IMR-90 (cell line): ENCODE measurements around the gene SYNM. TPM values are rescaled to one million over a fixed set of nuclear protein-coding genes. Genes with fewer than 3 reads are reported as not detected.

Source experiments
- ATAC-seq: fragments of 200-7000 bp; cut with Tn5 transposase; 2 replicates; pipeline ENCODE4 v1.9.1; 2020; ENCODE audit warnings: low read depth, mild to moderate bottlenecking, moderate library complexity
- Bru-seq: library from RNA; stranded (reverse); fragments of 400-500 nt; gene quantifications from one replicate; lab custom pipeline; 2021; lab: Mats Ljungman, UMichigan
- BruChase-seq, 2 experiments: library from RNA; stranded (reverse); fragments of 400-500 nt; gene quantifications; one replicate each; lab custom pipeline; 2021; lab: Mats Ljungman, UMichigan
- BruUV-seq: library from RNA; stranded (reverse); fragments of 400-500 nt; replicated peaks from 2 replicates; lab custom pipeline; 2021; lab: Mats Ljungman, UMichigan
- CTCF ChIA-PET: fragments of 300-600 bp; formaldehyde crosslinking; extraction: SDS; loops from one replicate; lab custom pipeline; 2021; ENCODE audit warnings: antibody characterized with exemption; lab: Yijun Ruan, JAX
- POLR2A ChIA-PET: fragments of 300-600 bp; sonication (Branson Sonifier 250); formaldehyde crosslinking; loops from one replicate; lab custom pipeline; 2022; ENCODE audit warnings: antibody characterized with exemption; ENCODE audit not compliant: unreplicated experiment; lab: Charles Lee
- DNase-seq: peaks from one replicate; pipeline ENCODE4 v3.0.0; 2013
- H2AFZ ChIP-seq: replicated peaks from 2 replicates; pipeline ENCODE3; 2013; ENCODE audit warnings: low read length, mild to moderate bottlenecking; ENCODE audit not compliant: poor library complexity
- H2AK5ac ChIP-seq: 2 replicates; pipeline ENCODE4 v1.6.1; 2013; ENCODE audit warnings: low read depth, low read length, inconsistent platforms
- H2AK9ac ChIP-seq: replicated peaks from 2 replicates; pipeline ENCODE3; 2013; ENCODE audit warnings: mild to moderate bottlenecking, low read depth, low read length, moderate library complexity; ENCODE audit not compliant: poor library complexity
- H2BK120ac ChIP-seq: 2 replicates; pipeline ENCODE4 v1.6.1; 2013; ENCODE audit warnings: low read depth, low read length, inconsistent platforms
- H2BK15ac ChIP-seq: 3 replicates; pipeline ENCODE4 v1.6.1; 2013; ENCODE audit warnings: low read depth, low read length, inconsistent platforms
- H2BK20ac ChIP-seq: 2 replicates; pipeline ENCODE4 v1.6.1; 2013; ENCODE audit warnings: low read depth, mild to moderate bottlenecking, inconsistent platforms, low read length, moderate library complexity
- H2BK5ac ChIP-seq: 2 replicates; pipeline ENCODE4 v1.6.1; 2013; ENCODE audit warnings: mild to moderate bottlenecking, low read depth, low read length, inconsistent platforms; ENCODE audit not compliant: poor library complexity, severe bottlenecking
- H3K14ac ChIP-seq: replicated peaks from 2 replicates; pipeline ENCODE4 v1.6.1; 2013; ENCODE audit warnings: low read depth, low read length, inconsistent platforms
- H3K18ac ChIP-seq: 2 replicates; pipeline ENCODE4 v1.6.1; 2013; ENCODE audit warnings: low read depth, low read length, control low read depth
- H3K23ac ChIP-seq: 2 replicates; pipeline ENCODE4 v1.6.1; 2013; ENCODE audit warnings: low read depth, low read length, inconsistent platforms
- H3K27ac ChIP-seq: 2 replicates; pipeline ENCODE4 v1.5.1; 2013; ENCODE audit warnings: mild to moderate bottlenecking, control low read depth, low read length; ENCODE audit not compliant: insufficient read depth
- H3K27me3 ChIP-seq: 2 replicates; pipeline ENCODE4 v1.6.1; 2013; ENCODE audit warnings: low read length; ENCODE audit not compliant: control insufficient read depth, insufficient read depth
- H3K36me3 ChIP-seq: 2 replicates; pipeline ENCODE4 v1.6.1; 2013; ENCODE audit warnings: low read length, mixed read lengths; ENCODE audit not compliant: control insufficient read depth, insufficient read depth
- H3K4ac ChIP-seq: 2 replicates; pipeline ENCODE4 v1.6.1; 2013; ENCODE audit warnings: low read depth, low read length, inconsistent platforms
- H3K4me1 ChIP-seq: 2 replicates; pipeline ENCODE4 v1.6.1; 2013; ENCODE audit warnings: low read length, mixed read lengths; ENCODE audit not compliant: control insufficient read depth, insufficient read depth
- H3K4me2 ChIP-seq: 2 replicates; pipeline ENCODE4 v1.6.1; 2013; ENCODE audit warnings: low read depth, mild to moderate bottlenecking, control low read depth, low read length, moderate library complexity
- H3K4me3 ChIP-seq: 2 replicates; pipeline ENCODE4 v1.5.1; 2013; ENCODE audit warnings: low read depth, mild to moderate bottlenecking, control low read depth, low read length, moderate library complexity; ENCODE audit not compliant: insufficient read depth
- H3K56ac ChIP-seq: 2 replicates; pipeline ENCODE4 v1.6.1; 2013; ENCODE audit warnings: low read length, inconsistent platforms; ENCODE audit not compliant: insufficient read depth; ENCODE audit errors: extremely low read depth
- H3K79me1 ChIP-seq, 2 experiments: 2 replicates each; pipeline ENCODE4 v1.6.1; 2013; ENCODE audit warnings: low read length in 2 of 2, inconsistent platforms in 1 of 2, low read depth in 1 of 2
- H3K9ac ChIP-seq: 2 replicates; pipeline ENCODE4 v1.6.1; 2013; ENCODE audit warnings: low read depth, low read length, control low read depth
- H3K9me1 ChIP-seq: 2 replicates; pipeline ENCODE4 v1.6.1; 2013; ENCODE audit warnings: low read length, inconsistent platforms; ENCODE audit not compliant: insufficient read depth
- H3K9me3 ChIP-seq: 2 replicates; pipeline ENCODE4 v1.6.1; 2013; ENCODE audit warnings: low read length; ENCODE audit not compliant: control insufficient read depth, insufficient read depth
- H4K20me1 ChIP-seq: 2 replicates; pipeline ENCODE4 v1.6.1; 2013; ENCODE audit warnings: low read length, inconsistent platforms; ENCODE audit not compliant: insufficient read depth
- H4K5ac ChIP-seq: 2 replicates; pipeline ENCODE4 v1.6.1; 2013; ENCODE audit warnings: mild to moderate bottlenecking, low read depth, low read length, control low read depth
- H4K8ac ChIP-seq, 2 experiments: 2 replicates each; pipeline ENCODE4 v1.6.1; 2013; ENCODE audit warnings: low read depth in 2 of 2, low read length in 2 of 2, control low read depth in 1 of 2, inconsistent platforms in 1 of 2
- H4K91ac ChIP-seq: 2 replicates; pipeline ENCODE4 v1.6.1; 2013; ENCODE audit warnings: low read depth, low read length, inconsistent platforms; ENCODE audit not compliant: insufficient read depth
- CEBPB ChIP-seq: IDR thresholded peaks from 2 replicates; pipeline ENCODE4 v1.6.1; 2012; ENCODE audit warnings: low read depth, low read length, improper control_type of control experiment
- MAZ ChIP-seq: IDR thresholded peaks from 2 replicates; pipeline ENCODE4 v1.6.1; 2012; ENCODE audit warnings: low read depth, mild to moderate bottlenecking, low read length, improper control_type of control experiment, moderate library complexity, borderline replicate concordance
- NFE2L2 ChIP-seq: fragments of 150-350 bp; IDR thresholded peaks from 2 replicates; pipeline ENCODE4 v1.6.1; 2016; ENCODE audit warnings: low read depth, mild to moderate bottlenecking, low read length
- POLR2A ChIP-seq: IDR thresholded peaks from 2 replicates; pipeline ENCODE4 v1.6.1; 2012; ENCODE audit warnings: mild to moderate bottlenecking, low read depth, low read length
- RAD21 ChIP-seq: IDR thresholded peaks from 2 replicates; pipeline ENCODE4 v1.6.1; 2012; ENCODE audit warnings: low read length, improper control_type of control experiment
- RCOR1 ChIP-seq: IDR thresholded peaks from 2 replicates; pipeline ENCODE4 v1.6.1; 2012; ENCODE audit warnings: mild to moderate bottlenecking, low read length, improper control_type of control experiment; ENCODE audit not compliant: insufficient replicate concordance
- RFX5 ChIP-seq: IDR thresholded peaks from 2 replicates; pipeline ENCODE4 v1.8.0; 2012; ENCODE audit warnings: low read depth, mild to moderate bottlenecking, low read length, moderate library complexity
- WGBS, 2 experiments: methylation state at CpG; one replicate each; pipeline versions ENCODE4 v1.1.5 to v1.1.7; 2013; ENCODE audit warnings: missing lambda C conversion rate in 2 of 2; ENCODE audit not compliant: insufficient read length in 1 of 2; ENCODE audit errors: extremely low coverage in 2 of 2; 5-methylcytosine and 5-hydroxymethylcytosine counted together
- dilution Hi-C: fragments of 300-500 bp; cut with HindIII; formaldehyde crosslinking; loops from one replicate; pipeline ENCODE4 v1.14.3; 2018; ENCODE audit warnings: low sequenced_read_pairs; ENCODE audit not compliant: unreplicated experiment
- in situ Hi-C: fragments of 300-500 bp; cut with MboI; formaldehyde crosslinking; loops from 3 replicates; pipeline ENCODE4 v1.14.3; 2019; ENCODE audit warnings: low sequenced_read_pairs, inconsistent platforms, mixed read lengths
- intact Hi-C: fragments of 100-400 bp; cut with micrococcal nuclease; formaldehyde crosslinking; loops from 2 replicates; pipeline ENCODE4 v1.10.0; 2022
- long read RNA-seq: library from polyadenylated mRNA; unstranded; transcript quantifications from one replicate; pipeline ENCODE4 v2.0.0, GENCODE V29; 2021; ENCODE audit not compliant: unreplicated experiment
- polyA plus RNA-seq, 3 experiments: library from polyadenylated mRNA; depleted of rRNA; stranded (reverse); fragments of >200 nt; gene quantifications; 2 replicates each; pipeline ENCODE4 v1.2.3, GENCODE V29; 2012; ENCODE audit warnings: low replicate concordance in 1 of 3
- total RNA-seq: library from RNA; depleted of rRNA; stranded (reverse); fragments of >200 nt; gene quantifications from 2 replicates; pipeline ENCODE4 v1.2.3, GENCODE V29; 2012; rRNA removed
- TF ChIP-seq, protein P1 (sequence below): fragments of 150-350 bp; IDR thresholded peaks from 2 replicates; pipeline ENCODE4 v1.6.1; 2017; ENCODE audit warnings: mild to moderate bottlenecking, antibody characterized with exemption, low read length, low read depth

The SYNM gene, protein sequence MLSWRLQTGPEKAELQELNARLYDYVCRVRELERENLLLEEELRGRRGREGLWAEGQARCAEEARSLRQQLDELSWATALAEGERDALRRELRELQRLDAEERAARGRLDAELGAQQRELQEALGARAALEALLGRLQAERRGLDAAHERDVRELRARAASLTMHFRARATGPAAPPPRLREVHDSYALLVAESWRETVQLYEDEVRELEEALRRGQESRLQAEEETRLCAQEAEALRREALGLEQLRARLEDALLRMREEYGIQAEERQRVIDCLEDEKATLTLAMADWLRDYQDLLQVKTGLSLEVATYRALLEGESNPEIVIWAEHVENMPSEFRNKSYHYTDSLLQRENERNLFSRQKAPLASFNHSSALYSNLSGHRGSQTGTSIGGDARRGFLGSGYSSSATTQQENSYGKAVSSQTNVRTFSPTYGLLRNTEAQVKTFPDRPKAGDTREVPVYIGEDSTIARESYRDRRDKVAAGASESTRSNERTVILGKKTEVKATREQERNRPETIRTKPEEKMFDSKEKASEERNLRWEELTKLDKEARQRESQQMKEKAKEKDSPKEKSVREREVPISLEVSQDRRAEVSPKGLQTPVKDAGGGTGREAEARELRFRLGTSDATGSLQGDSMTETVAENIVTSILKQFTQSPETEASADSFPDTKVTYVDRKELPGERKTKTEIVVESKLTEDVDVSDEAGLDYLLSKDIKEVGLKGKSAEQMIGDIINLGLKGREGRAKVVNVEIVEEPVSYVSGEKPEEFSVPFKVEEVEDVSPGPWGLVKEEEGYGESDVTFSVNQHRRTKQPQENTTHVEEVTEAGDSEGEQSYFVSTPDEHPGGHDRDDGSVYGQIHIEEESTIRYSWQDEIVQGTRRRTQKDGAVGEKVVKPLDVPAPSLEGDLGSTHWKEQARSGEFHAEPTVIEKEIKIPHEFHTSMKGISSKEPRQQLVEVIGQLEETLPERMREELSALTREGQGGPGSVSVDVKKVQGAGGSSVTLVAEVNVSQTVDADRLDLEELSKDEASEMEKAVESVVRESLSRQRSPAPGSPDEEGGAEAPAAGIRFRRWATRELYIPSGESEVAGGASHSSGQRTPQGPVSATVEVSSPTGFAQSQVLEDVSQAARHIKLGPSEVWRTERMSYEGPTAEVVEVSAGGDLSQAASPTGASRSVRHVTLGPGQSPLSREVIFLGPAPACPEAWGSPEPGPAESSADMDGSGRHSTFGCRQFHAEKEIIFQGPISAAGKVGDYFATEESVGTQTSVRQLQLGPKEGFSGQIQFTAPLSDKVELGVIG (N-terminal part only)
- total RNA-seq = 3.4 and 5.0 TPM in 2 replicates
- 1.9 and 2.1 TPM in 2 replicates for polyA plus RNA-seq (2012; rRNA removed)
- 0.81 and 0.86 TPM in 2 replicates for polyA plus RNA-seq (2012; cell fraction: cytosol; rRNA removed)
- polyA plus RNA-seq (2012; cell fraction: nucleus; rRNA removed; ENCODE audit: low replicate concordance) = 3.0 and 8.1 TPM in 2 replicates
- Bru-seq, nascent RNA = percentile 45 among the genes with signal in this experiment
- BruChase-seq, experiment 1, labeled RNA remaining after a 6-hour chase = percentile 37 among the genes with signal in this experiment
- percentile 43 among the genes with signal in this experiment for BruChase-seq, experiment 2, labeled RNA remaining after a 2-hour chase
- long read RNA-seq, full-length matches to known transcripts = 2 of 2 reads
- long read RNA-seq, partial matches to known transcripts = 0 of 2 reads
- long read RNA-seq, other reads (novel, unspliced or antisense) = 0 of 2 reads

DNA sequence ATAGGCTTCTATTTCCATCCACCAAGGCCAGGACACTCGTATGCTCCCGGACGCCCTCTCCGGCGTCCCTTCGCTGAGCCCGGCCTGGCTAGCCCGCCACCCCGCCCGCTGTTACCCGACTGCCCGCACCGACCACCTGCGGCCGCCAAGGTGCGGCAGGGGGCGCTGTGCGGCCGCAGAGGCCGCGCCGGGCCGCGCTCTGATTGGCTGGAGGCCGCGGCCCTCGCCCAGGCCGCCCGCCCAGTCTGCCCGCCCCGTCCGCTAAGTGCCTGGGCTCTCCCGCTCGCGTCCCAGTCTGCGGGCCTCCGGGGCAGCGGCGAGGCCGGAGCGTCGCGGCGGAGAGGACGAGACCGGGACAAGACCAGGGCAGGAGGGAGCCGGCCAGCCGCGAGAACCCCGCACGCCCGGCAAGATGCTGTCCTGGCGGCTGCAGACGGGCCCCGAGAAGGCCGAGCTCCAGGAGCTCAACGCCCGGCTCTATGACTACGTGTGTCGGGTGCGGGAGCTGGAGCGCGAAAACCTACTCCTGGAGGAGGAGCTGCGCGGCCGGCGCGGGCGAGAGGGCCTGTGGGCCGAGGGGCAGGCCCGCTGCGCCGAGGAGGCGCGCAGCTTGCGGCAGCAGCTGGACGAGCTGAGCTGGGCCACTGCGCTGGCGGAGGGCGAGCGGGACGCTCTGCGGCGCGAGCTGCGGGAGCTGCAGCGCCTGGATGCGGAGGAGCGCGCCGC, at the start of gene SYNM:
TSS of gene SYNM (plus strand) at position 293 of the 726 bp plus-strand sequence. CDS start at position 413, 120 bp downstream.
- Histone ChIP-seq H4K8ac (no peak within 1 kb of the TSS; a peak in 1 of 4 replicates), H3K9me1 (0 out of 2 replicates have a peak, but pooled peaks cover 4% of the 10 kb centered on the region), H2BK120ac (no peak within 1 kb of the TSS), H3K79me1 (peaks cover 7 to 33% of the 10 kb centered on the region in 2 experiments), H2BK5ac (no peak within 1 kb of the TSS), H3K4me1 (peaks cover 1% of the 10 kb centered on the region; the same call in 1 of the 2 replicates), H3K27me3 (peaks cover 6% of the 10 kb centered on the region), H3K56ac (no peak within 1 kb of the TSS), H3K9ac (0 out of 2 replicates have a peak within 1 kb of the TSS, but pooled peaks have one; percentile 7), H3K27ac (no peak within 1 kb of the TSS), H3K36me3 (no peaks in the 10 kb centered on the region), H3K4me2 (peak within 1 kb of the TSS; percentile 85), H3K23ac (no peak within 1 kb of the TSS), H4K91ac (no peak within 1 kb of the TSS), H3K14ac (no peak within 1 kb of the TSS), H2AK9ac (peak within 1 kb of the TSS; percentile 47), H2BK20ac (no peak within 1 kb of the TSS), H4K5ac (no peak within 1 kb of the TSS), H2BK15ac (no peak within 1 kb of the TSS), H2AK5ac (no peak within 1 kb of the TSS), H3K18ac (no peak within 1 kb of the TSS), H2AFZ (peak within 1 kb of the TSS; percentile 90), H3K4me3 (peak within 1 kb of the TSS; percentile 60), H4K20me1 (peaks cover 4% of the 10 kb centered on the region; the same call in 1 of the 2 replicates), H3K4ac (0 out of 2 replicates have a peak within 1 kb of the TSS, but pooled peaks have one; percentile 15), H3K9me3 (no peaks in the 10 kb centered on the region)
- ATAC-seq (peak; percentile 76), DNase-seq (peak; percentile 72)
- POLR2A ChIA-PET = no interaction called here
- in situ Hi-C loops (loop anchor here (25.0 kb wide), 1 partner anchor 632 kb away; the partner anchor contains the start of gene LYSMD4), dilution Hi-C loops (loop anchor here (25.0 kb wide), 1 partner anchor 107 kb away; no protein-coding TSS in a partner anchor), intact Hi-C loops (loop anchor here (1.0 to 5.0 kb wide), 2 partner anchors 108 to 627 kb away; partner anchors contain the start of gene LYSMD4)
- BruUV-seq = no TSS peak
- CTCF ChIA-PET = interaction anchor here (0.7 to 1.7 kb wide), 11 partner anchors 12 to 433 kb away, joined by 3 to 10 read pairs (median 4); no protein-coding TSS in a partner anchor
- 1% methylated on average over 54 of the region's 91 CpGs; no CpG with 5 or more reads in 1 of the 2 experiments for WGBS, 2 experiments
- TF ChIP-seq RAD21 (peak; percentile 70), MAZ (peak; percentile 58; the same call in 1 of the 2 replicates), RCOR1 (peak; percentile 30), POLR2A (peak; percentile 83), NFE2L2 (no peak), RFX5 (no peak), CEBPB (no peak)
- TF ChIP-seq, protein P1, sequence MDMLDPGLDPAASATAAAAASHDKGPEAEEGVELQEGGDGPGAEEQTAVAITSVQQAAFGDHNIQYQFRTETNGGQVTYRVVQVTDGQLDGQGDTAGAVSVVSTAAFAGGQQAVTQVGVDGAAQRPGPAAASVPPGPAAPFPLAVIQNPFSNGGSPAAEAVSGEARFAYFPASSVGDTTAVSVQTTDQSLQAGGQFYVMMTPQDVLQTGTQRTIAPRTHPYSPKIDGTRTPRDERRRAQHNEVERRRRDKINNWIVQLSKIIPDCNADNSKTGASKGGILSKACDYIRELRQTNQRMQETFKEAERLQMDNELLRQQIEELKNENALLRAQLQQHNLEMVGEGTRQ = no peak
